WI38 (cell line): ENCODE results near the gene GRAMD2A.

ENCODE experiments used
- H3K4me3 ChIP-seq: 2 replicates; pipeline ENCODE4 v1.5.1; 2011; ENCODE audit warnings: low read depth, mild to moderate bottlenecking, control low read depth, low read length
- TF ChIP-seq, protein P1 (sequence below): IDR thresholded peaks from 2 replicates; pipeline ENCODE4 v1.5.1; 2012; ENCODE audit warnings: low read depth, mild to moderate bottlenecking, control low read depth, low read length

The GRAMD2A gene

GRCh38 chr15:72136170-72137051 is 61.2 kb downstream of the GRAMD2A start:
- TF ChIP-seq, protein P1, sequence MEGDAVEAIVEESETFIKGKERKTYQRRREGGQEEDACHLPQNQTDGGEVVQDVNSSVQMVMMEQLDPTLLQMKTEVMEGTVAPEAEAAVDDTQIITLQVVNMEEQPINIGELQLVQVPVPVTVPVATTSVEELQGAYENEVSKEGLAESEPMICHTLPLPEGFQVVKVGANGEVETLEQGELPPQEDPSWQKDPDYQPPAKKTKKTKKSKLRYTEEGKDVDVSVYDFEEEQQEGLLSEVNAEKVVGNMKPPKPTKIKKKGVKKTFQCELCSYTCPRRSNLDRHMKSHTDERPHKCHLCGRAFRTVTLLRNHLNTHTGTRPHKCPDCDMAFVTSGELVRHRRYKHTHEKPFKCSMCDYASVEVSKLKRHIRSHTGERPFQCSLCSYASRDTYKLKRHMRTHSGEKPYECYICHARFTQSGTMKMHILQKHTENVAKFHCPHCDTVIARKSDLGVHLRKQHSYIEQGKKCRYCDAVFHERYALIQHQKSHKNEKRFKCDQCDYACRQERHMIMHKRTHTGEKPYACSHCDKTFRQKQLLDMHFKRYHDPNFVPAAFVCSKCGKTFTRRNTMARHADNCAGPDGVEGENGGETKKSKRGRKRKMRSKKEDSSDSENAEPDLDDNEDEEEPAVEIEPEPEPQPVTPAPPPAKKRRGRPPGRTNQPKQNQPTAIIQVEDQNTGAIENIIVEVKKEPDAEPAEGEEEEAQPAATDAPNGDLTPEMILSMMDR: no peak
- no peak overlapping the region for H3K4me3 ChIP-seq

- TF ChIP-seq, protein P1: no peak
- H3K4me3 ChIP-seq: no peak overlapping the region
Measured at GRCh38 chr15:72135719-72136118, 61.9 kb downstream of the GRAMD2A start.

DNA sequence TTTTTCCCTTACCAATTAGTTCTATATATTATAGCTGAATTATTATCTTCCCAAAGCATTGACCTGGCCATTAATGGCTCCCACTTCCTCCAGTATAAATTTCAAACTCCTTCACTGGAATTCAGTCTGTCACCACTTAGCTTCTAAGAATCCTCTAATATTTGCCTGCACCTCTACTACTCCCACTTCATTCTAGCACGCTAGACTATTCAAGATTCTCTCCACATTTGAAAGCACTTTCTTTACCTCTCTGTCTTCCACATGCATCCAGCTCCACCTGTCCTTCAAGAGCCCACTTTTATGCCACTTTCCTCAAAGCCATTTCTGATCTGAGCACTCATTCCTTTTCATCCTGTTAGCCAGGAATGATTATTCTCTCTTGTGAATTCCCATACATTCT is 64.4 kb downstream of the GRAMD2A start:
- no peak overlapping the region for H3K4me3 ChIP-seq
- TF ChIP-seq, protein P1: no peak

GRCh38 chr15:72131922-72132321 is 65.7 kb downstream of the GRAMD2A start:
- TF ChIP-seq, protein P1: no peak
- H3K4me3 ChIP-seq: no peak overlapping the region

GRCh38 chr15:72130272-72130671 is 67.3 kb downstream of the GRAMD2A start:
- no peak overlapping the region for H3K4me3 ChIP-seq
- TF ChIP-seq, protein P1: no peak

DNA sequence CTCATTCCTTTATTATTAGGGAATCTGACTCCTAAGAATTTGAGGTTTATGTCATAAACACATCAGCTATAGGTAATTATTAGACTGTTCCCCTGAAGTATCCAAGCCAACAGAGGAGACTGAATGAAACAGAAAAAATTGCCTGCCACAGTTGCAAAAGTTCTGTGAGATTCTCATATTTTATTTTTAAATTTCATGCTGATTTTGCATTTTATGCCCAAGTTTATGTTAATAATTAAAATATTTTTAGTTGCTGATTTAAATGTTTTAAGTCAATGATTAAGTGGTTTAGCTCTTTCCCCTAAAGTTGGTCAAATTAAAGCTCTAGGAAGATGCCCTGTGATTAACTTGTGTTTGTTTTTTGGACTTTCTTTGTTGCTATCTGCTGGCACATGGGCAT is 69.2 kb downstream of the GRAMD2A start:
- TF ChIP-seq, protein P1: no peak
- H3K4me3 ChIP-seq: no peak overlapping the region

GRCh38 chr15:72127724-72128322 is 69.8 kb downstream of the GRAMD2A start:
- no peak overlapping the region for H3K4me3 ChIP-seq
- TF ChIP-seq, protein P1: no peak
